ENCODE measurements around the gene CUL9.

DNA sequence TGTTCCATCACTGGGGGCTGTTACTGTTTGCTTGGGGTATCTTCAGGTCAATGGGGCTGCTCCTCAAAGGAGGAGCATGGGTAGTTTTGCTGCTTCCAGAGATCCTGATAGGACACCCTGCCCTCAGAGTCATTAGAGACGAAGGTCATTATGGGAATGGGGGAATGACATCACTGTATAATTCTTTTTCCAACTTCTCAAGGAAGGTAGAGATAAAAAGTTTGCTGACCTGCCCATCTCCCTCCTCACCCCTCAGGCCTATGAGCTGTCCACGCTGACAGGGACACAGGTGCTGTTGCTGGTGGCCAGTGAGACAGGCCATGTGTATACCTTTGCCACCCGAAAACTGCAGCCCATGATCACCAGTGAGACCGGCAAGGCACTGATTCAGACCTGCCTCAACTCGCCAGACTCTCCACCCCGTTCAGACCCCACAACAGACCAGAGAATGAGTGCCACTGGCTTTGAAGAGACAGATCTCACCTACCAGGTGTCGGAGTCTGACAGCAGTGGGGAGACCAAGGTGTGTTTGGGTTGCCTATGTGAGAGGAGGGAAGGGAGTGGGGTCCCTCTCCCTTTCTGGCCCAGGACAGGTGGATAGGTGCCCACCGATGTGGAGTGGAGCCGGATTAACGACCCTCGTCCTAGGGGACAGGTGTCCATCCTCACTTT, 8.3 kb upstream of the CUL9 start:
- TF ChIP-seq, protein P1, sequence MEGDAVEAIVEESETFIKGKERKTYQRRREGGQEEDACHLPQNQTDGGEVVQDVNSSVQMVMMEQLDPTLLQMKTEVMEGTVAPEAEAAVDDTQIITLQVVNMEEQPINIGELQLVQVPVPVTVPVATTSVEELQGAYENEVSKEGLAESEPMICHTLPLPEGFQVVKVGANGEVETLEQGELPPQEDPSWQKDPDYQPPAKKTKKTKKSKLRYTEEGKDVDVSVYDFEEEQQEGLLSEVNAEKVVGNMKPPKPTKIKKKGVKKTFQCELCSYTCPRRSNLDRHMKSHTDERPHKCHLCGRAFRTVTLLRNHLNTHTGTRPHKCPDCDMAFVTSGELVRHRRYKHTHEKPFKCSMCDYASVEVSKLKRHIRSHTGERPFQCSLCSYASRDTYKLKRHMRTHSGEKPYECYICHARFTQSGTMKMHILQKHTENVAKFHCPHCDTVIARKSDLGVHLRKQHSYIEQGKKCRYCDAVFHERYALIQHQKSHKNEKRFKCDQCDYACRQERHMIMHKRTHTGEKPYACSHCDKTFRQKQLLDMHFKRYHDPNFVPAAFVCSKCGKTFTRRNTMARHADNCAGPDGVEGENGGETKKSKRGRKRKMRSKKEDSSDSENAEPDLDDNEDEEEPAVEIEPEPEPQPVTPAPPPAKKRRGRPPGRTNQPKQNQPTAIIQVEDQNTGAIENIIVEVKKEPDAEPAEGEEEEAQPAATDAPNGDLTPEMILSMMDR (conservative IDR thresholded peaks at IDR 0.05 in 1 of 2, IDR thresholded peaks at IDR 0.05 in 1 of 2; ENCODE audit: low read depth in 1 of 2, low read length in 2 of 2) = no peak
- no peak for TF ChIP-seq EZH2 (IDR thresholded peaks at IDR 0.05; ENCODE audit: low read length, missing control alignments)

Measured in fibroblast of lung (primary cell).